H9 (cell line): ENCODE measurements around the gene PACSIN2. TPM values are rescaled to one million over a fixed set of nuclear protein-coding genes. Genes with fewer than 3 reads are reported as not detected.

Experiments
- DNase-seq: peaks from one replicate; pipeline ENCODE4 v3.0.0-alpha.2; 2017
- H2AFZ ChIP-seq: one replicate; pipeline ENCODE4 v1.6.1; 2013; ENCODE audit warnings: mild to moderate bottlenecking, low read length, control low read depth, moderate library complexity
- H2AK5ac ChIP-seq: 2 replicates; pipeline ENCODE4 v1.6.1; 2013; ENCODE audit warnings: low read length, control low read depth, mixed read lengths; ENCODE audit not compliant: insufficient read length
- H2BK120ac ChIP-seq: one replicate; pipeline ENCODE4 v1.6.1; 2013; ENCODE audit warnings: low read depth, mild to moderate bottlenecking, low read length, control low read depth, inconsistent platforms; ENCODE audit not compliant: poor library complexity, severe bottlenecking
- H2BK12ac ChIP-seq: 2 replicates; pipeline ENCODE4 v1.6.1; 2013; ENCODE audit warnings: low read length, control low read depth, mixed read lengths, low read depth; ENCODE audit not compliant: insufficient read length
- H2BK15ac ChIP-seq: 2 replicates; pipeline ENCODE4 v1.6.1; 2013; ENCODE audit warnings: low read depth, low read length, control low read depth
- H2BK20ac ChIP-seq: one replicate; pipeline ENCODE4 v1.6.1; 2013; ENCODE audit warnings: low read depth, mild to moderate bottlenecking, low read length, control low read depth, inconsistent platforms; ENCODE audit not compliant: poor library complexity, severe bottlenecking
- H2BK5ac ChIP-seq: 2 replicates; pipeline ENCODE4 v1.6.1; 2013; ENCODE audit warnings: low read length, control low read depth, mixed read lengths; ENCODE audit not compliant: insufficient read length
- H3K14ac ChIP-seq: 2 replicates; pipeline ENCODE4 v1.6.1; 2013; ENCODE audit warnings: low read length, control low read depth; ENCODE audit not compliant: insufficient read depth
- H3K18ac ChIP-seq: 2 replicates; pipeline ENCODE4 v1.6.1; 2013; ENCODE audit warnings: low read depth, mild to moderate bottlenecking, mixed read lengths, low read length, control low read depth; ENCODE audit not compliant: insufficient read length
- H3K23ac ChIP-seq: 2 replicates; pipeline ENCODE4 v1.6.1; 2013; ENCODE audit warnings: low read length, control low read depth, mixed read lengths, low read depth; ENCODE audit not compliant: insufficient read length
- H3K23me2 ChIP-seq: 2 replicates; pipeline ENCODE4 v1.6.1; 2013; ENCODE audit warnings: low read depth, mild to moderate bottlenecking, mixed read lengths, low read length, control low read depth; ENCODE audit not compliant: insufficient read length, poor library complexity, severe bottlenecking
- H3K27ac ChIP-seq: 2 replicates; pipeline ENCODE4 v1.5.1; 2013; ENCODE audit warnings: low read length, control low read depth, mixed read lengths, low read depth; ENCODE audit not compliant: insufficient read length
- H3K27me3 ChIP-seq: 2 replicates; pipeline ENCODE4 v1.6.1; 2013; ENCODE audit warnings: low read length, control low read depth, inconsistent platforms; ENCODE audit not compliant: insufficient read depth
- H3K4ac ChIP-seq: 2 replicates; pipeline ENCODE4 v1.6.1; 2013; ENCODE audit warnings: low read depth, mild to moderate bottlenecking, control low read depth, inconsistent platforms, low read length, moderate library complexity
- H3K4me1 ChIP-seq: 2 replicates; pipeline ENCODE4 v1.6.1; 2013; ENCODE audit warnings: low read length, control low read depth, inconsistent platforms; ENCODE audit not compliant: insufficient read depth
- H3K4me2 ChIP-seq: 2 replicates; pipeline ENCODE4 v1.6.1; 2013; ENCODE audit warnings: low read length, control low read depth, mixed read lengths; ENCODE audit not compliant: insufficient read length, insufficient read depth
- H3K56ac ChIP-seq: 2 replicates; pipeline ENCODE4 v1.6.1; 2013; ENCODE audit warnings: low read depth, mild to moderate bottlenecking, mixed read lengths, low read length, control low read depth; ENCODE audit not compliant: insufficient read length
- H3K79me1 ChIP-seq: 2 replicates; pipeline ENCODE4 v1.6.1; 2013; ENCODE audit warnings: low read depth, mild to moderate bottlenecking, moderate library complexity, low read length, control low read depth, inconsistent platforms; ENCODE audit not compliant: insufficient read depth, poor library complexity, severe bottlenecking
- H3K79me2 ChIP-seq: 2 replicates; pipeline ENCODE4 v1.6.1; 2013; ENCODE audit warnings: low read length, control low read depth, inconsistent platforms; ENCODE audit not compliant: insufficient read depth
- H3K9ac ChIP-seq: 2 replicates; pipeline ENCODE4 v1.6.1; 2013; ENCODE audit warnings: low read length, control low read depth, mixed read lengths; ENCODE audit not compliant: insufficient read length; ENCODE audit errors: extremely low read depth
- H3K9me3 ChIP-seq: one replicate; pipeline ENCODE4 v1.6.1; 2013; ENCODE audit warnings: low read depth, low read length, inconsistent platforms; ENCODE audit not compliant: control insufficient read depth
- H3T11ph ChIP-seq: one replicate; pipeline ENCODE4 v1.6.1; 2013; ENCODE audit warnings: mild to moderate bottlenecking, low read length, control low read depth, inconsistent platforms
- H4K20me1 ChIP-seq: one replicate; pipeline ENCODE4 v1.6.1; 2013; ENCODE audit not compliant: control insufficient read depth, insufficient read length, insufficient read depth
- H4K5ac ChIP-seq: 2 replicates; pipeline ENCODE4 v1.6.1; 2013; ENCODE audit warnings: low read depth, mild to moderate bottlenecking, mixed read lengths, low read length, control low read depth; ENCODE audit not compliant: insufficient read length
- H4K8ac ChIP-seq: replicated peaks from 2 replicates; pipeline ENCODE4 v1.6.1; 2013; ENCODE audit warnings: low read length, control low read depth, mixed read lengths, low read depth; ENCODE audit not compliant: insufficient read length
- H4K91ac ChIP-seq: 2 replicates; pipeline ENCODE4 v1.6.1; 2013; ENCODE audit warnings: low read depth, mild to moderate bottlenecking, moderate library complexity, mixed read lengths, low read length, control low read depth; ENCODE audit not compliant: insufficient read length
- H3K27ac Mint-ChIP-seq, 3 experiments: 2 replicates in 2 of 3; 3 replicates in 1 of 3; pipeline ENCODE4 v1.8.0; 2020 to 2021; ENCODE audit warnings: mixed read lengths in 3 of 3, mild to moderate bottlenecking in 1 of 3, moderate library complexity in 1 of 3
- H3K27me3 Mint-ChIP-seq: 2 replicates; pipeline ENCODE4 v1.8.0; 2021; ENCODE audit warnings: low read depth, mild to moderate bottlenecking, moderate library complexity, mixed read lengths
- H3K36me3 Mint-ChIP-seq, 3 experiments: 2 replicates in 2 of 3; 3 replicates in 1 of 3; pipeline ENCODE4 v1.8.0; 2020 to 2021; ENCODE audit warnings: low read depth in 3 of 3, mixed read lengths in 3 of 3; ENCODE audit not compliant: insufficient read depth in 1 of 3
- H3K4me1 Mint-ChIP-seq, 2 experiments: 2 replicates each; pipeline ENCODE4 v1.8.0; 2020; ENCODE audit warnings: mixed read lengths in 2 of 2
- H3K4me3 Mint-ChIP-seq, 2 experiments: 2 replicates in 1 of 2; 3 replicates in 1 of 2; pipeline ENCODE4 v1.8.0; 2020 to 2021; ENCODE audit warnings: mild to moderate bottlenecking in 2 of 2, mixed read lengths in 2 of 2, moderate library complexity in 1 of 2
- H3K9me3 Mint-ChIP-seq, 2 experiments: 2 replicates in 1 of 2; 3 replicates in 1 of 2; pipeline ENCODE4 v1.8.0; 2020; ENCODE audit warnings: mild to moderate bottlenecking in 2 of 2, mixed read lengths in 2 of 2, moderate library complexity in 1 of 2
- CTCF ChIP-seq: fragments of 200-600 bp; sonication (generic); conservative IDR thresholded peaks from 3 replicates; pipeline ENCODE4 v1.8.0; 2021; ENCODE audit warnings: antibody characterized with exemption, mild to moderate bottlenecking
- WGBS: extraction: QIAGEN DNeasy Blood & Tissue Kit; methylation state at CpG from one replicate; pipeline ENCODE4 v1.1.7; 2013; ENCODE audit warnings: missing lambda C conversion rate, low lambda C conversion rate, mixed read lengths; ENCODE audit not compliant: insufficient read length; ENCODE audit errors: extremely low coverage; 5-methylcytosine and 5-hydroxymethylcytosine counted together
- total RNA-seq: library from RNA; stranded (reverse); gene quantifications from 2 replicates; pipeline ENCODE4 v1.2.1, GENCODE V29; 2021

The PACSIN2 gene
- total RNA-seq, 1 experiment from 2014 or later: 62.3 TPM

DNA sequence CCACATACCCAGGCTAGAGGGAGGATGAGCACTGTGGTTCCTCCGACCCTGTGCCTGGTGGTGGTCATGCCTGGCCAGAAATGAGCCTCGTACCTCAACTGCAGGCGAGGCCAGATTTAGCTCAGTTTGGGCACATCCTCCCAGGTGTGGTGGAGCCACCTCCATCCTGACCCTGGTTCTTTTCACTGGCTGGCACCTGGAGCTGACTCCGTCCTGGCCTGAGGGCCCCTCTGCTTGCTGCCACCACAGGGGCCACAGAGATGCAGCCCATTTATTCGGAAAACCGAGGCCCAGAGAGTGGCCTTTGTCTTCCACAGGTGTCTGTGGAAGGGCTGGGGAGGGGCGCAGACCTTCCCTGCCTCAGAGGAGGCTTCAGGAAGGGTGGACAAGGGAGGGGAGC, 148.8 kb downstream of the PACSIN2 start:
- Histone ChIP-seq H3K14ac (no peak overlapping the region), H3K4me2 (no peak overlapping the region), H4K20me1 (no peaks in the 10 kb centered on the region), H2AFZ (no peak overlapping the region), H4K91ac (no peak overlapping the region), H2BK15ac (no peak overlapping the region), H3K27me3 (no peaks in the 10 kb centered on the region), H4K8ac (no peak overlapping the region), H2BK5ac (no peak overlapping the region), H2BK120ac (no peak overlapping the region), H3K56ac (no peak overlapping the region), H3K9ac (no peak overlapping the region), H3K23ac (no peak overlapping the region), H3K9me3 (no peaks in the 10 kb centered on the region), H2BK12ac (no peak overlapping the region), H2BK20ac (no peak overlapping the region), H3K23me2 (no peaks in the 10 kb centered on the region), H4K5ac (no peak overlapping the region), H3K4ac (no peak overlapping the region), H3T11ph (no peak overlapping the region), H3K4me1 (no peaks in the 10 kb centered on the region), H3K79me1 (no peaks in the 10 kb centered on the region), H2AK5ac (no peak overlapping the region), H3K79me2 (no peaks in the 10 kb centered on the region), H3K18ac (no peak overlapping the region), H3K27ac (no peak overlapping the region)
- Mint-ChIP-seq H3K27me3 (no peaks in the 10 kb centered on the region), H3K4me3 (no peak overlapping the region), H3K27ac (no peak overlapping the region), H3K9me3 (no peaks in the 10 kb centered on the region), H3K4me1 (peaks cover 3 to 15% of the 10 kb centered on the region in 2 experiments; a peak in 2 of 4 replicates), H3K36me3 (peaks cover 0 to 10% (median 6%) of the 10 kb centered on the region in 3 experiments; a peak in 3 of 7 replicates)
- TF ChIP-seq CTCF: no peak
- no peak for DNase-seq
- no CpG with 5 or more reads among the region's 7 CpGs for WGBS
